SK-N-SH (cell line): ENCODE data around the gene RERG. TPM values are rescaled to one million over a fixed set of nuclear protein-coding genes. Genes with fewer than 3 reads are reported as not detected.

ENCODE experiments used
- CTCF ChIA-PET: fragments of 300-600, 350-600 bp; formaldehyde crosslinking; extraction: SDS; loops from one replicate; lab custom pipeline; 2021; lab: Yijun Ruan, JAX
- POLR2A ChIA-PET: fragments of 350-600 bp; sonication (Branson Sonifier 250); formaldehyde crosslinking; extraction: SDS; loops from one replicate; lab custom pipeline; 2020; ENCODE audit warnings: antibody characterized with exemption, inconsistent platforms; lab: Yijun Ruan, JAX
- DNase-seq: peaks from one replicate; pipeline ENCODE4 v3.0.0; 2012
- H2AFZ ChIP-seq: fragments of 200-600 bp; sonication (generic); 2 replicates; pipeline ENCODE4 v1.8.1; 2016; ENCODE audit warnings: antibody characterized with exemption, mild to moderate bottlenecking, low read depth
- H3F3A ChIP-seq: fragments of 200-600 bp; sonication (generic); replicated peaks from 2 replicates; pipeline ENCODE3; 2016; ENCODE audit warnings: antibody characterized with exemption, mild to moderate bottlenecking; ENCODE audit not compliant: insufficient read depth
- H3K27ac ChIP-seq, 2 experiments: fragments of 200-500 bp in 1 of 2; fragments of 200-600 bp in 1 of 2; sonication (Bioruptor generic) in 1 of 2; sonication (generic), shearing (Covaris generic) in 1 of 2; 2 replicates each; pipeline versions ENCODE4 v1.5.1 to v1.6.1; 2014 to 2016; ENCODE audit warnings: low read depth in 2 of 2, inconsistent platforms in 1 of 2, low read length in 1 of 2, mild to moderate bottlenecking in 1 of 2, mixed read lengths in 1 of 2
- H3K27me3 ChIP-seq: fragments of 200-600 bp; sonication (generic), shearing (Covaris generic); 2 replicates; pipeline ENCODE4 v1.6.1; 2016; ENCODE audit warnings: mixed run types; ENCODE audit not compliant: insufficient read depth
- H3K36me3 ChIP-seq, 2 experiments: fragments of 200-500 bp in 1 of 2; fragments of 200-600 bp in 1 of 2; sonication (Bioruptor generic) in 1 of 2; sonication (generic) in 1 of 2; replicated peaks in 1 of 2; 2 replicates each; pipeline versions ENCODE3 to v1.5.1; 2014 to 2016; ENCODE audit warnings: low read length in 1 of 2, mild to moderate bottlenecking in 1 of 2; ENCODE audit not compliant: insufficient read depth in 2 of 2, control insufficient read depth in 1 of 2
- H3K4me1 ChIP-seq, 2 experiments: fragments of 200-500 bp in 1 of 2; fragments of 200-600 bp in 1 of 2; sonication (Bioruptor generic) in 1 of 2; sonication (generic), shearing (Covaris generic) in 1 of 2; 2 replicates each; pipeline versions ENCODE4 v1.5.1 to v1.6.1; 2014 to 2016; ENCODE audit warnings: low read depth in 1 of 2, low read length in 1 of 2, mixed run types in 1 of 2; ENCODE audit not compliant: insufficient read depth in 2 of 2, control insufficient read depth in 1 of 2
- H3K4me2 ChIP-seq: fragments of 200-600 bp; sonication (generic), shearing (Covaris generic); 2 replicates; pipeline ENCODE4 v1.6.1; 2017; ENCODE audit warnings: mixed run types
- H3K4me3 ChIP-seq, 2 experiments: fragments of 200-500 bp in 1 of 2; fragments of 200-600 bp in 1 of 2; sonication (Bioruptor generic) in 1 of 2; sonication (generic), shearing (Covaris generic) in 1 of 2; 2 replicates each; pipeline versions ENCODE4 v1.5.1 to v1.8.1; 2014 to 2016; ENCODE audit warnings: low read depth in 2 of 2, inconsistent platforms in 1 of 2, low read length in 1 of 2, mild to moderate bottlenecking in 1 of 2, mixed read lengths in 1 of 2, moderate library complexity in 1 of 2
- H3K79me2 ChIP-seq: fragments of 200-600 bp; sonication (generic); 2 replicates; pipeline ENCODE4 v1.8.1; 2017; ENCODE audit warnings: mild to moderate bottlenecking; ENCODE audit not compliant: insufficient read depth
- H3K9ac ChIP-seq: fragments of 200-600 bp; sonication (generic); 2 replicates; pipeline ENCODE4 v1.6.1; 2017; ENCODE audit warnings: mixed run types
- H3K9me2 ChIP-seq: fragments of 200-600 bp; sonication (generic); 2 replicates; pipeline ENCODE4 v1.6.1; 2017; ENCODE audit warnings: mixed run types
- H3K9me3 ChIP-seq: fragments of 200-600 bp; sonication (generic); 2 replicates; pipeline ENCODE4 v1.6.1; 2017; ENCODE audit warnings: mixed run types, mild to moderate bottlenecking, moderate library complexity
- H4K20me1 ChIP-seq: fragments of 200-600 bp; sonication (generic); 2 replicates; pipeline ENCODE4 v1.6.1; 2017; ENCODE audit warnings: mild to moderate bottlenecking, mixed run types; ENCODE audit not compliant: insufficient read depth
- ELF1 ChIP-seq: IDR thresholded peaks from 2 replicates; pipeline ENCODE4 v1.4.0; 2012
- EZH2phosphoT487 ChIP-seq: fragments of 200-600 bp; sonication (generic); IDR thresholded peaks from 2 replicates; pipeline ENCODE4 v1.6.1; 2017; ENCODE audit warnings: low read depth, mixed run types, mild to moderate bottlenecking, antibody characterized with exemption, moderate library complexity, borderline replicate concordance
- FOXJ3 ChIP-seq: sonication (generic); formaldehyde crosslinking; IDR thresholded peaks from 2 replicates; pipeline ENCODE4 v1.5.1; 2020; ENCODE audit warnings: mild to moderate bottlenecking, missing genetic modification reagents
- FOXM1 ChIP-seq: IDR thresholded peaks from 2 replicates; pipeline ENCODE4 v1.4.0; 2012; ENCODE audit warnings: low read depth, mild to moderate bottlenecking
- GABPA ChIP-seq: IDR thresholded peaks from 2 replicates; pipeline ENCODE4 v1.4.0; 2012; ENCODE audit warnings: low read depth, mild to moderate bottlenecking
- GATA2 ChIP-seq: sonication (generic); formaldehyde crosslinking; IDR thresholded peaks from 2 replicates; pipeline ENCODE4 v1.5.0; 2020; ENCODE audit warnings: mild to moderate bottlenecking, missing genetic modification reagents
- IRF3 ChIP-seq: fragments of 150-350 bp; IDR thresholded peaks from 2 replicates; pipeline ENCODE4 v1.6.1; 2016; ENCODE audit warnings: mild to moderate bottlenecking, low read depth, low read length
- MEF2A ChIP-seq: IDR thresholded peaks from 2 replicates; pipeline ENCODE4 v1.4.0; 2012; ENCODE audit warnings: low read depth, borderline replicate concordance
- NFIC ChIP-seq: IDR thresholded peaks from 2 replicates; pipeline ENCODE4 v1.4.0; 2012; ENCODE audit warnings: borderline replicate concordance
- NRF1 ChIP-seq: IDR thresholded peaks from 2 replicates; pipeline ENCODE4 v1.6.1; 2012; ENCODE audit warnings: low read depth, mild to moderate bottlenecking, low read length
- RAD21 ChIP-seq: IDR thresholded peaks from 2 replicates; pipeline ENCODE4 v1.6.1; 2012; ENCODE audit warnings: mild to moderate bottlenecking, low read length
- RFX5 ChIP-seq: IDR thresholded peaks from 2 replicates; pipeline ENCODE4 v1.6.1; 2012; ENCODE audit warnings: mild to moderate bottlenecking, improper control_type of control experiment, low read length
- SMC3 ChIP-seq: IDR thresholded peaks from 2 replicates; pipeline ENCODE4 v1.6.1; 2012; ENCODE audit warnings: low read depth, low read length, improper control_type of control experiment
- TAF1 ChIP-seq: IDR thresholded peaks from 2 replicates; pipeline ENCODE4 v1.6.1; 2012; ENCODE audit warnings: low read depth, mild to moderate bottlenecking, low read length, moderate library complexity, borderline replicate concordance
- TCF12 ChIP-seq: IDR thresholded peaks from 2 replicates; pipeline ENCODE4 v1.4.0; 2012
- WGBS: methylation state at CpG from one replicate; pipeline ENCODE4 v1.1.6; 2017; ENCODE audit warnings: low lambda C conversion rate; 5-methylcytosine and 5-hydroxymethylcytosine counted together
- polyA plus RNA-seq, 3 experiments: library from polyadenylated mRNA; depleted of rRNA; stranded (reverse); fragments of >200 nt; gene quantifications; 2 replicates each; pipeline ENCODE4 v1.2.3, GENCODE V29; 2012
- TF ChIP-seq, protein P1 (sequence below): IDR thresholded peaks from 2 replicates; pipeline ENCODE4 v1.4.0; 2012; ENCODE audit warnings: low read depth
- TF ChIP-seq, protein P2 (sequence below): fragments of 200-600 bp; sonication (generic); IDR thresholded peaks from 2 replicates; pipeline ENCODE4 v1.6.1; 2017; ENCODE audit warnings: antibody characterized with exemption, mild to moderate bottlenecking, moderate library complexity
- TF ChIP-seq, protein P3 (sequence below): fragments of 150-350 bp; IDR thresholded peaks from 2 replicates; pipeline ENCODE4 v1.6.1; 2017; ENCODE audit warnings: antibody characterized with exemption, low read length, low read depth, borderline replicate concordance

The RERG gene
- polyA plus RNA-seq, 1 of the 3 experiments (the other 2 are of a cell fraction) = 0.49 TPM

DNA sequence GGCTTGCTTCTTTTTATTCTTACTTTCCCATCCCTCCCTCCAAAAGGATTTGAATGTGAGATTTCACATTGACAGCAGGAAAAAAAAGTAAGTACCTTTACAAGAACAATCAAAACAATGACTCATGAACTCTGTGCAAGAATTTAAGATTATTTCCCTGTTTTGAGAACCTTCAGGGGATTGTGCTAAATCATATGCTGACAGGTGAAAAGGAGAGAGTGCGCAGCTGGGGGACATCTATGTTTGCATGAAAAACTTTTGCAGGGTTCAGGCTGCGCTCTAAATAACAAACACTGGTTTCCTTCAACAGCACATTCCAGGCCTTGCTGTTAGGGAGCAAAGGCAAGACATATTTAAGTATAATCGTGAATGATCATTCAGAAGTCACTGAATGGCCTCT, 27.3 kb downstream of the RERG start:
- Histone ChIP-seq H3F3A (no peaks in the 10 kb centered on the region), H3K4me3 (no peak overlapping the region), H3K36me3 (no peaks in the 10 kb centered on the region), H3K79me2 (no peaks in the 10 kb centered on the region), H3K4me1 (no peaks in the 10 kb centered on the region), H3K27me3 (no peaks in the 10 kb centered on the region), H3K9me2 (no peaks in the 10 kb centered on the region), H3K4me2 (no peak overlapping the region), H3K27ac (no peak overlapping the region), H2AFZ (no peak overlapping the region)
- 28% methylated on average over 3 of the region's 3 CpGs for WGBS
- ChIA-PET CTCF (interaction anchor here (1.1 kb wide), 1 partner anchor 28 kb away, joined by 3 read pairs; no protein-coding TSS in a partner anchor), POLR2A (no interaction called here)
- TF ChIP-seq, protein P1, sequence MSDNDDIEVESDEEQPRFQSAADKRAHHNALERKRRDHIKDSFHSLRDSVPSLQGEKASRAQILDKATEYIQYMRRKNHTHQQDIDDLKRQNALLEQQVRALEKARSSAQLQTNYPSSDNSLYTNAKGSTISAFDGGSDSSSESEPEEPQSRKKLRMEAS = no peak
- TF ChIP-seq GATA2 (CRISPR knock-in tag) = no peak
- no peak for TF ChIP-seq MEF2A
- no peak for TF ChIP-seq SMC3
- no peak for TF ChIP-seq NRF1
- TF ChIP-seq NFIC = no peak
- no peak for TF ChIP-seq RAD21
- no peak for TF ChIP-seq GABPA
- TF ChIP-seq EZH2phosphoT487 = no peak
- TF ChIP-seq FOXJ3 = no peak
- TF ChIP-seq ELF1 = no peak
- TF ChIP-seq RFX5 = no peak
- TF ChIP-seq IRF3 = no peak
- TF ChIP-seq, protein P2, sequence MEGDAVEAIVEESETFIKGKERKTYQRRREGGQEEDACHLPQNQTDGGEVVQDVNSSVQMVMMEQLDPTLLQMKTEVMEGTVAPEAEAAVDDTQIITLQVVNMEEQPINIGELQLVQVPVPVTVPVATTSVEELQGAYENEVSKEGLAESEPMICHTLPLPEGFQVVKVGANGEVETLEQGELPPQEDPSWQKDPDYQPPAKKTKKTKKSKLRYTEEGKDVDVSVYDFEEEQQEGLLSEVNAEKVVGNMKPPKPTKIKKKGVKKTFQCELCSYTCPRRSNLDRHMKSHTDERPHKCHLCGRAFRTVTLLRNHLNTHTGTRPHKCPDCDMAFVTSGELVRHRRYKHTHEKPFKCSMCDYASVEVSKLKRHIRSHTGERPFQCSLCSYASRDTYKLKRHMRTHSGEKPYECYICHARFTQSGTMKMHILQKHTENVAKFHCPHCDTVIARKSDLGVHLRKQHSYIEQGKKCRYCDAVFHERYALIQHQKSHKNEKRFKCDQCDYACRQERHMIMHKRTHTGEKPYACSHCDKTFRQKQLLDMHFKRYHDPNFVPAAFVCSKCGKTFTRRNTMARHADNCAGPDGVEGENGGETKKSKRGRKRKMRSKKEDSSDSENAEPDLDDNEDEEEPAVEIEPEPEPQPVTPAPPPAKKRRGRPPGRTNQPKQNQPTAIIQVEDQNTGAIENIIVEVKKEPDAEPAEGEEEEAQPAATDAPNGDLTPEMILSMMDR = no peak
- TF ChIP-seq, all 33 proteins: peak for 0
- Histone ChIP-seq H3K9me3 (no peaks in the 10 kb centered on the region), H4K20me1 (no peaks in the 10 kb centered on the region), H3K9ac (no peak overlapping the region)
- DNase-seq = no peak

GRCh38 chr12:15192720-15193119, 28.5 kb downstream of the RERG start:
- no peak overlapping the region for H3K4me2 ChIP-seq
- no peak for DNase-seq
- H3K9me2 ChIP-seq = no peaks in the 10 kb centered on the region
- H3K4me3 ChIP-seq = no peak overlapping the region
- no peak overlapping the region for H3K27ac ChIP-seq
- CTCF ChIA-PET = no interaction called here
- H3K79me2 ChIP-seq = no peaks in the 10 kb centered on the region
- WGBS = 15% methylated on average over 3 of the region's 3 CpGs
- no peak overlapping the region for H3K9ac ChIP-seq
- H3K4me1 ChIP-seq = no peaks in the 10 kb centered on the region
- no peaks in the 10 kb centered on the region for H3K36me3 ChIP-seq
- H2AFZ ChIP-seq = no peak overlapping the region
- TF ChIP-seq SMC3 = no peak
- TF ChIP-seq, protein P3, sequence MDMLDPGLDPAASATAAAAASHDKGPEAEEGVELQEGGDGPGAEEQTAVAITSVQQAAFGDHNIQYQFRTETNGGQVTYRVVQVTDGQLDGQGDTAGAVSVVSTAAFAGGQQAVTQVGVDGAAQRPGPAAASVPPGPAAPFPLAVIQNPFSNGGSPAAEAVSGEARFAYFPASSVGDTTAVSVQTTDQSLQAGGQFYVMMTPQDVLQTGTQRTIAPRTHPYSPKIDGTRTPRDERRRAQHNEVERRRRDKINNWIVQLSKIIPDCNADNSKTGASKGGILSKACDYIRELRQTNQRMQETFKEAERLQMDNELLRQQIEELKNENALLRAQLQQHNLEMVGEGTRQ = no peak
- no peak for TF ChIP-seq IRF3
- TF ChIP-seq EZH2phosphoT487 = no peak
- TF ChIP-seq NRF1 = no peak
- TF ChIP-seq FOXM1 = no peak
- TF ChIP-seq ELF1 = no peak
- no peak for TF ChIP-seq TCF12
- TF ChIP-seq RAD21 = no peak
- TF ChIP-seq TAF1 = no peak
- H3K9me3 ChIP-seq = no peaks in the 10 kb centered on the region
- POLR2A ChIA-PET = no interaction called here
- no peaks in the 10 kb centered on the region for H4K20me1 ChIP-seq
- no peaks in the 10 kb centered on the region for H3F3A ChIP-seq
- H3K27me3 ChIP-seq = no peaks in the 10 kb centered on the region
